Endothelial cell of umbilical vein (primary cell): ENCODE measurements around the gene CMTM8. TPM values are rescaled to one million over a fixed set of nuclear protein-coding genes. Genes with fewer than 3 reads are reported as not detected.

ENCODE experiments used
- BruUV-seq: library from RNA; stranded (reverse); fragments of 400-500 nt; replicated peaks from 2 replicates; lab custom pipeline; 2021; lab: Mats Ljungman, UMichigan
- CTCF ChIA-PET: fragments of 300-600, 350-600 bp; sonication (Branson Sonifier 250); formaldehyde crosslinking; loops from one replicate; lab custom pipeline; 2021; ENCODE audit warnings: antibody characterized with exemption, inconsistent platforms; lab: Charles Lee
- POLR2A ChIA-PET: fragments of 300-600, 350-600 bp; sonication (Branson Sonifier 250); formaldehyde crosslinking; loops from one replicate; lab custom pipeline; 2021; ENCODE audit warnings: antibody characterized with exemption, inconsistent platforms; lab: Charles Lee
- DNase-seq: peaks from one replicate; pipeline ENCODE4 v3.0.0-alpha.2; 2011; ENCODE audit warnings: low read depth, low spot score
- FAIRE-seq: peaks from 2 replicates; lab custom pipeline; 2011; peaks lifted over from hg19 to GRCh38; lab: Jason Lieb, UNC
- H2AFZ ChIP-seq: 2 replicates; pipeline ENCODE4 v1.6.0; 2012; ENCODE audit warnings: low read depth, low read length, control low read depth, inconsistent platforms
- H3K27ac ChIP-seq: 2 replicates; pipeline ENCODE4 v1.5.1; 2011; ENCODE audit warnings: low read depth, mild to moderate bottlenecking, control low read depth, low read length, moderate library complexity; ENCODE audit not compliant: insufficient read depth
- H3K27me3 ChIP-seq, 2 experiments: 2 replicates each; pipeline versions ENCODE4 v1.6.0 to v1.6.1; 2011; ENCODE audit warnings: low read length in 2 of 2, mixed read lengths in 1 of 2; ENCODE audit not compliant: control insufficient read depth in 2 of 2, insufficient read depth in 2 of 2
- H3K36me3 ChIP-seq, 2 experiments: 2 replicates in 1 of 2; 3 replicates in 1 of 2; pipeline ENCODE4 v1.5.1; 2011; ENCODE audit warnings: low read length in 2 of 2, mild to moderate bottlenecking in 1 of 2, moderate library complexity in 1 of 2; ENCODE audit not compliant: control insufficient read depth in 2 of 2, insufficient read depth in 2 of 2; ENCODE audit errors: extremely low read depth in 1 of 2
- H3K4me1 ChIP-seq: 3 replicates; pipeline ENCODE4 v1.5.1; 2011; ENCODE audit warnings: mild to moderate bottlenecking, low read length; ENCODE audit not compliant: control insufficient read depth, insufficient read depth; ENCODE audit errors: extremely low read depth
- H3K4me2 ChIP-seq: 2 replicates; pipeline ENCODE4 v1.6.1; 2011; ENCODE audit warnings: low read length, control low read depth, mixed read lengths; ENCODE audit not compliant: insufficient read depth
- H3K4me3 ChIP-seq, 3 experiments: fragments of 200-600 bp in 1 of 3; sonication (generic), shearing (Covaris generic) in 1 of 3; replicated peaks in 1 of 3; 2 replicates each; pipeline ENCODE4 v1.5.1; 2011 to 2016; ENCODE audit warnings: control low read depth in 3 of 3, low read length in 3 of 3, mild to moderate bottlenecking in 2 of 3, inconsistent platforms in 1 of 3, low read depth in 1 of 3, moderate library complexity in 1 of 3; ENCODE audit not compliant: insufficient read depth in 1 of 3
- H3K79me2 ChIP-seq: 2 replicates; pipeline ENCODE4 v1.6.0; 2012; ENCODE audit warnings: low read length, inconsistent platforms; ENCODE audit not compliant: control insufficient read depth, insufficient read depth
- H3K9ac ChIP-seq: replicated peaks from 2 replicates; pipeline ENCODE3; 2011; ENCODE audit warnings: low read length, control low read depth; ENCODE audit not compliant: insufficient read depth; ENCODE audit errors: extremely low read depth
- H3K9me1 ChIP-seq: replicated peaks from 3 replicates; pipeline ENCODE4 v1.6.0; 2011; ENCODE audit warnings: mild to moderate bottlenecking, low read length; ENCODE audit not compliant: control insufficient read depth, insufficient read depth; ENCODE audit errors: extremely low read depth
- H3K9me3 ChIP-seq: replicated peaks from 2 replicates; pipeline ENCODE4 v1.5.1; 2012; ENCODE audit warnings: low read length, inconsistent platforms; ENCODE audit not compliant: control insufficient read depth, insufficient read depth
- H4K20me1 ChIP-seq: replicated peaks from 2 replicates; pipeline ENCODE3; 2011; ENCODE audit warnings: mild to moderate bottlenecking, low read length; ENCODE audit not compliant: control insufficient read depth, insufficient read depth; ENCODE audit errors: extremely low read depth
- EZH2 ChIP-seq: IDR thresholded peaks from 2 replicates; pipeline ENCODE4 v1.6.1; 2012; ENCODE audit warnings: borderline replicate concordance, low read depth, mild to moderate bottlenecking, moderate library complexity, low read length, inconsistent platforms; ENCODE audit not compliant: severe bottlenecking
- FOS ChIP-seq: IDR thresholded peaks from 2 replicates; pipeline ENCODE4 v1.6.1; 2011; ENCODE audit warnings: mild to moderate bottlenecking, low read length, moderate library complexity, borderline replicate concordance; ENCODE audit not compliant: insufficient read depth
- GATA2 ChIP-seq: IDR thresholded peaks from 2 replicates; pipeline ENCODE4 v1.7.0; 2011; ENCODE audit warnings: low read depth, mild to moderate bottlenecking, moderate library complexity, mixed read lengths, low read length; ENCODE audit not compliant: insufficient read length, insufficient read depth
- JUN ChIP-seq: IDR thresholded peaks from 2 replicates; pipeline ENCODE4 v1.6.1; 2011; ENCODE audit warnings: borderline replicate concordance, low read depth; ENCODE audit not compliant: insufficient read length, insufficient read depth
- MYC ChIP-seq: IDR thresholded peaks from one replicate; pipeline ENCODE4 v1.6.1; 2011; ENCODE audit warnings: mild to moderate bottlenecking, low read depth, low read length
- POLR2A ChIP-seq: IDR thresholded peaks from 2 replicates; pipeline ENCODE4 v1.6.1; 2012; ENCODE audit warnings: low read depth, mild to moderate bottlenecking, control low read depth, low read length
- dilution Hi-C: fragments of 300-500 bp; cut with MboI; formaldehyde crosslinking; loops from one replicate; pipeline ENCODE4 v1.15.0; 2019; ENCODE audit warnings: low sequenced_read_pairs; ENCODE audit not compliant: extremely low pct_ligation_motif_present
- intact Hi-C: fragments of 100-400 bp; cut with micrococcal nuclease; formaldehyde crosslinking; loops from one replicate; pipeline ENCODE4 v1.10.0; 2022
- polyA plus RNA-seq, 4 experiments: library from polyadenylated mRNA; depleted of rRNA in 3 of 4; stranded (reverse) in 3 of 4; unstranded in 1 of 4; fragments of >200 nt; gene quantifications; 2 replicates each; pipeline versions ENCODE4 v1.2.1 to v1.2.3, GENCODE V29; 2011 to 2012; ENCODE audit warnings: missing spikeins in 1 of 4
- total RNA-seq: library from RNA; stranded (reverse); gene quantifications from 2 replicates; pipeline ENCODE4 v1.2.3, GENCODE V29; 2021
- TF ChIP-seq, protein P1 (sequence below): IDR thresholded peaks from 2 replicates; pipeline ENCODE4 v1.6.1; 2011; ENCODE audit not compliant: insufficient read depth, insufficient read length

The CMTM8 gene
- total and polyA plus RNA-seq, 2 donors (not counting 3 experiments of a cell fraction or from before 2014, with no cell fraction given), result 7.3 to 11.9 TPM

DNA sequence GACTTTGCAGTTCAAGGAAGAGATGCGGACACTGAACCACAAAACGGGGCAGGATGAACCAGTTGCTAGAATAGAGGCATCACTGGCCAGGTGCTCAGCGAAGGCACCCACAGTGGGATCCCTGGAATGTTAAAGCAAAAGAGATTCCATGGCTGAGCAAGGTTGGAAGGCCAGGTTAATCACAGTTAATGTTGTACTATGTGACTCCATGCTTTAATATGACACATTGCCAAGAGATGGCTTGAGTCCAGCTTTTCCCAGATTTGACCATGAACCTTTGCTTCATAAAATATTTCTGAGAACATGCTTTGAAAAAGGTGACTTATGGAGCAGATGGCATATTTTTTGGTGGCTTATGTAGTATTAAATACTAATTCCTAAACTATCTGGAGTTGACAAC is 77.0 kb downstream of the CMTM8 start:
- Histone ChIP-seq H3K4me3 (no peak overlapping the region), H3K27ac (no peak overlapping the region), H3K9me3 (no peaks in the 10 kb centered on the region), H3K4me1 (peaks cover 9% of the 10 kb centered on the region), H3K27me3 (no peaks in the 10 kb centered on the region), H2AFZ (no peak overlapping the region), H4K20me1 (no peaks in the 10 kb centered on the region), H3K9ac (no peak overlapping the region), H3K4me2 (no peak overlapping the region), H3K9me1 (no peaks in the 10 kb centered on the region), H3K36me3 (no peaks in the 10 kb centered on the region), H3K79me2 (no peaks in the 10 kb centered on the region)
- intact Hi-C loops (no loop called here), dilution Hi-C loops (no loop called here)
- FAIRE-seq (no peak), DNase-seq (no peak)
- no peak for TF ChIP-seq POLR2A
- TF ChIP-seq MYC, result no peak
- no peak for TF ChIP-seq JUN
- TF ChIP-seq, protein P1, sequence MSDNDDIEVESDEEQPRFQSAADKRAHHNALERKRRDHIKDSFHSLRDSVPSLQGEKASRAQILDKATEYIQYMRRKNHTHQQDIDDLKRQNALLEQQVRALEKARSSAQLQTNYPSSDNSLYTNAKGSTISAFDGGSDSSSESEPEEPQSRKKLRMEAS, result no peak
- no peak for TF ChIP-seq FOS
- ChIA-PET CTCF (no interaction called here), POLR2A (no interaction called here)
- no TSS peak for BruUV-seq

- Histone ChIP-seq H3K36me3 (no peaks in the 10 kb centered on the region), H2AFZ (no peak overlapping the region), H3K9me1 (no peaks in the 10 kb centered on the region), H3K4me1 (peaks cover 9% of the 10 kb centered on the region), H3K4me2 (no peak overlapping the region), H3K79me2 (no peaks in the 10 kb centered on the region), H3K9ac (no peak overlapping the region), H3K27me3 (no peaks in the 10 kb centered on the region), H3K27ac (no peak overlapping the region), H3K4me3 (no peak overlapping the region), H3K9me3 (no peaks in the 10 kb centered on the region), H4K20me1 (no peaks in the 10 kb centered on the region)
- dilution Hi-C loops, result no loop called here
- TF ChIP-seq GATA2 (no peak), EZH2 (no peak), JUN (no peak), MYC (no peak)
- TF ChIP-seq, protein P1, result no peak
- FAIRE-seq (no peak), DNase-seq (no peak)
- intact Hi-C loops, result no loop called here
- POLR2A ChIA-PET, result no interaction called here
- CTCF ChIA-PET, result interaction anchor here (0.7 kb wide), 1 partner anchor 36 kb away, joined by 3 read pairs; no protein-coding TSS in a partner anchor
- no TSS peak for BruUV-seq
These were observed 77.8 kb downstream of the CMTM8 start for GRCh38 chr3:32316319-32316718.
